ENCODE results near the gene TBC1D13. TPM values are rescaled to one million over a fixed set of nuclear protein-coding genes. Genes with fewer than 3 reads are reported as not detected.
"Not testable (repeated sequence)": the region's sequence is repeated elsewhere in the genome, so short reads cannot be mapped to it uniquely, and the experiment has no call there.

Gene TBC1D13
- total RNA-seq, 2 experiments from 2014 or later = 25.4 to 28.7 TPM

DNA sequence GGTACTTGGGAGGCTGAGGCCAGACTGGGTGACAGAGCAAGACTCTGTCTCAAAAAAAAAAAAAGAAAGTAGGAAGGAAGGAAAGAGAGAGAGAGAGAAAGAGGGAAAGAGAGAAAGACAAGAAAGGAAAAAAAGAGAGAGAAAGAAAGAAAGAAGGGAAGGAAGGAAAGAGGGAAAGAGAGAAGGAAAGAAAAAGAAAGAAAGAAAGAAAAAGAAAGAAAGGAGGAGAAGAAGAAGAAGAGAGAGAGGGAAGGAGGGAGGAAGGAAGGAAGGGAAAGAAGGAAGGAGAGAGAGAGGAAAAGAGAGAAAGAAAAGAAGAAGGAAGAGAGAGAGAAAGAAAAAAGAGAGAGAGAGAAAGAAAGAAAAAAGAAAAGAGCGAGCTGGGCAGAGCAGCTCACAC, 12.2 kb upstream of the TBC1D13 start:
- peaks cover 0 to 6% of the 10 kb centered on the region in 2 experiments for H3K9me3 ChIP-seq (ENCODE audit: control insufficient read depth in 1 of 2, insufficient read depth in 1 of 2, low read length in 2 of 2)
- Mint-ChIP-seq H3K9me3 (no peaks in the 10 kb centered on the region), H3K36me3 (ENCODE audit: low read depth) (peaks cover 6% of the 10 kb centered on the region), H3K4me1 (ENCODE audit: low read depth) (peaks cover 16% of the 10 kb centered on the region), H3K4me3 (no peak overlapping the region), H3K27me3 (no peaks in the 10 kb centered on the region), H3K27ac (no peak overlapping the region)
- TF ChIP-seq, protein P1, sequence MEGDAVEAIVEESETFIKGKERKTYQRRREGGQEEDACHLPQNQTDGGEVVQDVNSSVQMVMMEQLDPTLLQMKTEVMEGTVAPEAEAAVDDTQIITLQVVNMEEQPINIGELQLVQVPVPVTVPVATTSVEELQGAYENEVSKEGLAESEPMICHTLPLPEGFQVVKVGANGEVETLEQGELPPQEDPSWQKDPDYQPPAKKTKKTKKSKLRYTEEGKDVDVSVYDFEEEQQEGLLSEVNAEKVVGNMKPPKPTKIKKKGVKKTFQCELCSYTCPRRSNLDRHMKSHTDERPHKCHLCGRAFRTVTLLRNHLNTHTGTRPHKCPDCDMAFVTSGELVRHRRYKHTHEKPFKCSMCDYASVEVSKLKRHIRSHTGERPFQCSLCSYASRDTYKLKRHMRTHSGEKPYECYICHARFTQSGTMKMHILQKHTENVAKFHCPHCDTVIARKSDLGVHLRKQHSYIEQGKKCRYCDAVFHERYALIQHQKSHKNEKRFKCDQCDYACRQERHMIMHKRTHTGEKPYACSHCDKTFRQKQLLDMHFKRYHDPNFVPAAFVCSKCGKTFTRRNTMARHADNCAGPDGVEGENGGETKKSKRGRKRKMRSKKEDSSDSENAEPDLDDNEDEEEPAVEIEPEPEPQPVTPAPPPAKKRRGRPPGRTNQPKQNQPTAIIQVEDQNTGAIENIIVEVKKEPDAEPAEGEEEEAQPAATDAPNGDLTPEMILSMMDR (IDR thresholded peaks at IDR 0.05) = no peak
- POLR2A ChIA-PET = no interaction called here
- DNase-seq = no peak
- intact Hi-C loops (cut with DNase I, micrococcal nuclease) = loop anchor here (5.0 to 10.0 kb wide), 5 partner anchors 50 to 403 kb away; partner anchors contain the start of genes DYNC2I2 (in 1 of the 2), KYAT1 (in 1 of the 2), LRRC8A (in 1 of the 2) and PKN3 (in 1 of the 2)
- CTCF ChIA-PET = no interaction called here
- H3K4me3 ChIP-seq (ENCODE audit: low read length) = no peak overlapping the region
- H3K4me1 ChIP-seq (ENCODE audit: insufficient read depth, low read length) = peaks cover 21% of the 10 kb centered on the region
- no peaks in the 10 kb centered on the region for H3K27me3 ChIP-seq (ENCODE audit: control insufficient read depth in 1 of 2, insufficient read depth in 2 of 2, low read length in 2 of 2)
- no peak for ATAC-seq (ENCODE audit: poor library complexity)
- H3K27ac ChIP-seq (ENCODE audit: low read depth in 1 of 2, low read length in 2 of 2) = no peak overlapping the region
- no peaks in the 10 kb centered on the region for H3K36me3 ChIP-seq (ENCODE audit: insufficient read depth, low read length)

DNA sequence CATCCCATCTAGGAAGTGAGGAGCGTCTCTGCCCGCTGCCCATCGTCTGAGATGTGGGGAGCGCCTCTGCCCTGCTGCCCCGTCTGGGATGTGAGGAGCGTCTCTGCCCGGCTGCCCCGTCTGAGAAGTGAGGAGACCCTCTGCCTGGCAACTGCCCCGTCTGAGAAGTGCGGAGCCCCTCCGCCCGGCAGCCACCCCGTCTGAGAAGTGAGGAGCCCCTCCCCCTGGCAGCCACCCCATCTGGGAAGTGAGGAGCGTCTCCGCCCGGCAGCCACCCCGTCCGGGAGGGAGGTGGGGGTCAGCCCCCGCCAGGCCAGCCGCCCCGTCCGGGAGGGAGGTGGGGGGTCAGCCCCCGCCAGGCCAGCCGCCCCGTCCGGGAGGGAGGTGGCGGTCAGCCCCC, 7.0 kb upstream of the TBC1D13 start:
- H3K4me1 ChIP-seq (ENCODE audit: insufficient read depth, low read length); H3K27ac ChIP-seq (ENCODE audit: low read depth in 1 of 2, low read length in 2 of 2); DNase-seq; H3K9me3 Mint-ChIP-seq; H3K36me3 ChIP-seq (ENCODE audit: insufficient read depth, low read length); H3K4me3 ChIP-seq (ENCODE audit: low read length); H3K36me3 Mint-ChIP-seq (ENCODE audit: low read depth); H3K4me3 Mint-ChIP-seq; H3K9me3 ChIP-seq (ENCODE audit: control insufficient read depth in 1 of 2, insufficient read depth in 1 of 2, low read length in 2 of 2); ATAC-seq (ENCODE audit: poor library complexity); POLR2A ChIA-PET; H3K27me3 ChIP-seq (ENCODE audit: control insufficient read depth in 1 of 2, insufficient read depth in 2 of 2, low read length in 2 of 2); H3K27ac Mint-ChIP-seq; H3K27me3 Mint-ChIP-seq; H3K4me1 Mint-ChIP-seq (ENCODE audit: low read depth); CTCF ChIA-PET: not testable (repeated sequence)
- intact Hi-C loops (cut with DNase I, micrococcal nuclease) = loop anchor here in 1 of 2 experiments (10.0 kb wide), 1 partner anchor 325 kb away; the partner anchor contains the start of gene ODF2

DNA sequence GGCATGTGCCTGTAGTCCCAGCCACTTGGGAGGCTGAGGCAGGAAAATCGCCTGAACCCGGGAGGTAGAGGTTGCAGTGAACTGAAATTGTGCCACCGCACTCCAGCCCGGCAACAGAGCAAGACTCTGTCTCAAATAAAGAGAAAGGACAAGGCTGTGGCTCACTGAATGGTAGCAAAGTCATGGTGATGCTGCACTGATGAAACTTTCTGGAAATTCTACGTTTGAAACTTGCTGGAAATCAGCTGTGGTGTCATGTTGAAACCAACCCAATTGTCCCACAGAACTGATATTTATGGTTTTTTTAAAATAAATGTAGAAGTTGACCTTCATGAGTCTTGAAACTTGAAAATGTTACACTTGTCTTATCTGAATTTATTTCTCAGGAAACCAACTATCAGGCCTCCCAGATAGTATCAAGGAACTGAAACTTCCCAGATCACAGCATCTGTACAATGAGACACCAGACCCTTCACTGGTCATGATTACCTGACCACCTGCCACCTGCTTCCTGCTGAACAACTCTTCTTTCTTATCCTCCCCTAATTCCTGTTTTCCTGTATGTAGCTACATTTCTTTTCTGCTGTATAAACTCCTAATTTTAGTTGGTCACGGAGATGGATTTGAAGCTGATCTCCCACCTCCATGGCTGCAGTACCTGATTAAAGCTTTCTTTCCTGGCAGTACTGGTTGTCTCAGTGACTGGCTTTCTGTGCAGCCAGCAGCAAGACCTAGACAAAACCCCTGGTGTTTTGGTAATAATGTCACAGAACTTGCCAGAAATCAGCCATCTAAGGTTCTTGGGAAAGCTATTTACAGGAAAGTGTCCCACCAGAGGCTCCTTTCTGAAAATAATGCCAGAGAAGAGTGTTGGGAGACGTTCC, 5.6 kb upstream of the TBC1D13 start:
- ATAC-seq (ENCODE audit: poor library complexity) (no peak), DNase-seq (no peak)
- H3K4me1 Mint-ChIP-seq (ENCODE audit: low read depth) = no peaks in the 10 kb centered on the region
- H3K36me3 Mint-ChIP-seq (ENCODE audit: low read depth) = no peaks in the 10 kb centered on the region
- TF ChIP-seq, protein P1 (IDR thresholded peaks at IDR 0.05) = no peak
- no peaks in the 10 kb centered on the region for H3K27me3 Mint-ChIP-seq
- Histone ChIP-seq H3K4me3 (ENCODE audit: low read length) (no peak overlapping the region), H3K4me1 (ENCODE audit: insufficient read depth, low read length) (peaks cover 7% of the 10 kb centered on the region), H3K27me3 (ENCODE audit: control insufficient read depth in 1 of 2, insufficient read depth in 2 of 2, low read length in 2 of 2) (no peaks in the 10 kb centered on the region), H3K36me3 (ENCODE audit: insufficient read depth, low read length) (no peaks in the 10 kb centered on the region), H3K9me3 (ENCODE audit: control insufficient read depth in 1 of 2, insufficient read depth in 1 of 2, low read length in 2 of 2) (peaks cover 0 to 3% of the 10 kb centered on the region in 2 experiments), H3K27ac (ENCODE audit: low read depth in 1 of 2, low read length in 2 of 2) (no peak overlapping the region)
- H3K27ac Mint-ChIP-seq = no peak overlapping the region
- intact Hi-C loops (cut with DNase I, micrococcal nuclease) = loop anchor here in 1 of 2 experiments (10.0 kb wide), 1 partner anchor 327 kb away; the partner anchor contains the start of gene ODF2
- CTCF ChIA-PET = no interaction called here
- H3K9me3 Mint-ChIP-seq = no peaks in the 10 kb centered on the region
- POLR2A ChIA-PET = interaction anchor here (1.0 kb wide), 1 partner anchor 9 kb away, joined by 3 read pairs; no protein-coding TSS in a partner anchor
- H3K4me3 Mint-ChIP-seq = no peak overlapping the region

Data from CD4-positive, alpha-beta T cell (primary cell).